ENCODE results near the gene KDELR3.

KDELR3 gene

GRCh38 chr22:38481871-38482332, 14.0 kb downstream of the KDELR3 start:
- peaks cover 3% of the 10 kb centered on the region for H3K4me1 ChIP-seq (ENCODE audit: control insufficient read depth, insufficient read depth, low read length, poor library complexity, severe bottlenecking)
- peaks cover 49% of the 10 kb centered on the region for H3K36me3 ChIP-seq (ENCODE audit: control insufficient read depth, insufficient read depth, low read length)
- H3K4me3 ChIP-seq (ENCODE audit: insufficient read depth, low read depth, low read length, poor library complexity, severe bottlenecking), result no peak overlapping the region
- H3K27me3 ChIP-seq (replicated peaks; ENCODE audit: control insufficient read depth, insufficient read depth, low read length, poor library complexity, severe bottlenecking), result no peaks in the 10 kb centered on the region
- no peak for DNase-seq
- H3K27ac ChIP-seq (ENCODE audit: insufficient read depth, low read length, poor library complexity, severe bottlenecking), result no peak overlapping the region
- H3K9me3 ChIP-seq (ENCODE audit: control insufficient read depth, low read length), result no peaks in the 10 kb centered on the region

- Histone ChIP-seq H3K27ac (ENCODE audit: insufficient read depth, low read length, poor library complexity, severe bottlenecking) (no peak overlapping the region), H3K36me3 (ENCODE audit: control insufficient read depth, insufficient read depth, low read length) (peaks cover 55% of the 10 kb centered on the region), H3K9me3 (ENCODE audit: control insufficient read depth, low read length) (no peaks in the 10 kb centered on the region), H3K4me3 (ENCODE audit: insufficient read depth, low read depth, low read length, poor library complexity, severe bottlenecking) (no peak overlapping the region), H3K27me3 (replicated peaks; ENCODE audit: control insufficient read depth, insufficient read depth, low read length, poor library complexity, severe bottlenecking) (no peaks in the 10 kb centered on the region), H3K4me1 (ENCODE audit: control insufficient read depth, insufficient read depth, low read length, poor library complexity, severe bottlenecking) (peaks cover 3% of the 10 kb centered on the region)
- no peak for DNase-seq
These were observed 14.9 kb downstream of the KDELR3 start for GRCh38 chr22:38482662-38483308.

- Histone ChIP-seq H3K27me3 (replicated peaks; ENCODE audit: control insufficient read depth, insufficient read depth, low read length, poor library complexity, severe bottlenecking) (no peaks in the 10 kb centered on the region), H3K4me1 (ENCODE audit: control insufficient read depth, insufficient read depth, low read length, poor library complexity, severe bottlenecking) (peaks cover 3% of the 10 kb centered on the region), H3K36me3 (ENCODE audit: control insufficient read depth, insufficient read depth, low read length) (peaks cover 69% of the 10 kb centered on the region), H3K9me3 (ENCODE audit: control insufficient read depth, low read length) (no peaks in the 10 kb centered on the region), H3K27ac (ENCODE audit: insufficient read depth, low read length, poor library complexity, severe bottlenecking) (no peak overlapping the region), H3K4me3 (ENCODE audit: insufficient read depth, low read depth, low read length, poor library complexity, severe bottlenecking) (no peak overlapping the region)
- no peak for DNase-seq
These were observed 16.3 kb downstream of the KDELR3 start for GRCh38 chr22:38484244-38484643.

GRCh38 chr22:38485783-38486182, 17.9 kb downstream of the KDELR3 start:
- Histone ChIP-seq H3K36me3 (ENCODE audit: control insufficient read depth, insufficient read depth, low read length) (peaks cover 85% of the 10 kb centered on the region), H3K27ac (ENCODE audit: insufficient read depth, low read length, poor library complexity, severe bottlenecking) (no peak overlapping the region), H3K4me1 (ENCODE audit: control insufficient read depth, insufficient read depth, low read length, poor library complexity, severe bottlenecking) (peaks cover 3% of the 10 kb centered on the region), H3K9me3 (ENCODE audit: control insufficient read depth, low read length) (no peaks in the 10 kb centered on the region), H3K4me3 (ENCODE audit: insufficient read depth, low read depth, low read length, poor library complexity, severe bottlenecking) (no peak overlapping the region), H3K27me3 (replicated peaks; ENCODE audit: control insufficient read depth, insufficient read depth, low read length, poor library complexity, severe bottlenecking) (no peaks in the 10 kb centered on the region)
- DNase-seq, result no peak

- no peak for DNase-seq
- Histone ChIP-seq H3K4me3 (ENCODE audit: insufficient read depth, low read depth, low read length, poor library complexity, severe bottlenecking) (no peak overlapping the region), H3K27ac (ENCODE audit: insufficient read depth, low read length, poor library complexity, severe bottlenecking) (no peak overlapping the region), H3K4me1 (ENCODE audit: control insufficient read depth, insufficient read depth, low read length, poor library complexity, severe bottlenecking) (peaks cover 3% of the 10 kb centered on the region), H3K36me3 (ENCODE audit: control insufficient read depth, insufficient read depth, low read length) (peaks cover 94% of the 10 kb centered on the region), H3K27me3 (replicated peaks; ENCODE audit: control insufficient read depth, insufficient read depth, low read length, poor library complexity, severe bottlenecking) (no peaks in the 10 kb centered on the region), H3K9me3 (ENCODE audit: control insufficient read depth, low read length) (no peaks in the 10 kb centered on the region)
These were observed 20.1 kb downstream of the KDELR3 start for GRCh38 chr22:38487946-38488345.

GRCh38 chr22:38489142-38489541, 21.2 kb downstream of the KDELR3 start:
- Histone ChIP-seq H3K9me3 (ENCODE audit: control insufficient read depth, low read length) (no peaks in the 10 kb centered on the region), H3K4me3 (ENCODE audit: insufficient read depth, low read depth, low read length, poor library complexity, severe bottlenecking) (no peak overlapping the region), H3K27ac (ENCODE audit: insufficient read depth, low read length, poor library complexity, severe bottlenecking) (no peak overlapping the region), H3K4me1 (ENCODE audit: control insufficient read depth, insufficient read depth, low read length, poor library complexity, severe bottlenecking) (peaks cover 3% of the 10 kb centered on the region), H3K27me3 (replicated peaks; ENCODE audit: control insufficient read depth, insufficient read depth, low read length, poor library complexity, severe bottlenecking) (no peaks in the 10 kb centered on the region), H3K36me3 (ENCODE audit: control insufficient read depth, insufficient read depth, low read length) (peaks cover 94% of the 10 kb centered on the region)
- no peak for DNase-seq

GRCh38 chr22:38489561-38490145, 21.8 kb downstream of the KDELR3 start:
- DNase-seq, result no peak
- Histone ChIP-seq H3K27me3 (replicated peaks; ENCODE audit: control insufficient read depth, insufficient read depth, low read length, poor library complexity, severe bottlenecking) (no peaks in the 10 kb centered on the region), H3K9me3 (ENCODE audit: control insufficient read depth, low read length) (no peaks in the 10 kb centered on the region), H3K36me3 (ENCODE audit: control insufficient read depth, insufficient read depth, low read length) (peaks cover 94% of the 10 kb centered on the region), H3K27ac (ENCODE audit: insufficient read depth, low read length, poor library complexity, severe bottlenecking) (no peak overlapping the region), H3K4me1 (ENCODE audit: control insufficient read depth, insufficient read depth, low read length, poor library complexity, severe bottlenecking) (peaks cover 3% of the 10 kb centered on the region), H3K4me3 (ENCODE audit: insufficient read depth, low read depth, low read length, poor library complexity, severe bottlenecking) (no peak overlapping the region)

- H3K36me3 ChIP-seq (ENCODE audit: control insufficient read depth, insufficient read depth, low read length), result peaks cover 94% of the 10 kb centered on the region
- no peak for DNase-seq
- no peak overlapping the region for H3K4me3 ChIP-seq (ENCODE audit: insufficient read depth, low read depth, low read length, poor library complexity, severe bottlenecking)
- peaks cover 3% of the 10 kb centered on the region for H3K4me1 ChIP-seq (ENCODE audit: control insufficient read depth, insufficient read depth, low read length, poor library complexity, severe bottlenecking)
- no peaks in the 10 kb centered on the region for H3K27me3 ChIP-seq (replicated peaks; ENCODE audit: control insufficient read depth, insufficient read depth, low read length, poor library complexity, severe bottlenecking)
- H3K9me3 ChIP-seq (ENCODE audit: control insufficient read depth, low read length), result no peaks in the 10 kb centered on the region
- no peak overlapping the region for H3K27ac ChIP-seq (ENCODE audit: insufficient read depth, low read length, poor library complexity, severe bottlenecking)
These were observed 22.6 kb downstream of the KDELR3 start for GRCh38 chr22:38490475-38490874.

GRCh38 chr22:38490915-38491314, 23.0 kb downstream of the KDELR3 start:
- no peaks in the 10 kb centered on the region for H3K9me3 ChIP-seq (ENCODE audit: control insufficient read depth, low read length)
- H3K4me1 ChIP-seq (ENCODE audit: control insufficient read depth, insufficient read depth, low read length, poor library complexity, severe bottlenecking), result no peaks in the 10 kb centered on the region
- DNase-seq, result no peak
- H3K27me3 ChIP-seq (replicated peaks; ENCODE audit: control insufficient read depth, insufficient read depth, low read length, poor library complexity, severe bottlenecking), result no peaks in the 10 kb centered on the region
- H3K4me3 ChIP-seq (ENCODE audit: insufficient read depth, low read depth, low read length, poor library complexity, severe bottlenecking), result no peak overlapping the region
- no peak overlapping the region for H3K27ac ChIP-seq (ENCODE audit: insufficient read depth, low read length, poor library complexity, severe bottlenecking)
- peaks cover 95% of the 10 kb centered on the region for H3K36me3 ChIP-seq (ENCODE audit: control insufficient read depth, insufficient read depth, low read length)

GRCh38 chr22:38491707-38492348, 23.9 kb downstream of the KDELR3 start:
- Histone ChIP-seq H3K4me3 (ENCODE audit: insufficient read depth, low read depth, low read length, poor library complexity, severe bottlenecking) (no peak overlapping the region), H3K9me3 (ENCODE audit: control insufficient read depth, low read length) (no peaks in the 10 kb centered on the region), H3K4me1 (ENCODE audit: control insufficient read depth, insufficient read depth, low read length, poor library complexity, severe bottlenecking) (no peaks in the 10 kb centered on the region), H3K27ac (ENCODE audit: insufficient read depth, low read length, poor library complexity, severe bottlenecking) (no peak overlapping the region), H3K27me3 (replicated peaks; ENCODE audit: control insufficient read depth, insufficient read depth, low read length, poor library complexity, severe bottlenecking) (no peaks in the 10 kb centered on the region), H3K36me3 (ENCODE audit: control insufficient read depth, insufficient read depth, low read length) (peaks cover 95% of the 10 kb centered on the region)
- no peak for DNase-seq
